GM12872 (cell line): Measurements from ENCODE around the gene EGR2.

ENCODE experiments used
- CTCF ChIP-seq: IDR thresholded peaks from 3 replicates; pipeline ENCODE4 v1.5.1; 2011; ENCODE audit warnings: low read depth, mild to moderate bottlenecking, low read length, moderate library complexity; ENCODE audit not compliant: insufficient read depth

Gene EGR2

DNA sequence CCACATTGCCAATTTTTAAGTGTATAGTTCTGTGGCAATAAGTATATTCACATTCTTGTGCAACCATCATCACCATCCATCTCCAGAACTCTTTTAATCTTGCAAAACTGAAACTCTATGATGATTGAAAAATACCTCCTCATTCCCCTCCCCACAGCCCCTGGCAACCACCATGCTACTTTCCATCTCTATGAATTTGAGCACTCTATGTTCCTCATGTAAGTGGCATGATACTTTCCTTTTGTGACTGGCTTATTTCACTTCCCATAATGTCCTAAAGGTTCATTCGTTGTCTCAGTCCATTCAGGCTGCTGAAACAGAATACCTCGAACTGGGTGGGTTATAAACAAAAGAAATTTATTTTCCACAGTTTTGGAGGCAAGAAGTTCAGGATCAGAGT lies 23.4 kb upstream of the EGR2 start:
- no peak for TF ChIP-seq CTCF

- TF ChIP-seq CTCF: no peak
Observed at GRCh38 chr10:62831346-62831745, 15.2 kb upstream of the EGR2 start.

DNA sequence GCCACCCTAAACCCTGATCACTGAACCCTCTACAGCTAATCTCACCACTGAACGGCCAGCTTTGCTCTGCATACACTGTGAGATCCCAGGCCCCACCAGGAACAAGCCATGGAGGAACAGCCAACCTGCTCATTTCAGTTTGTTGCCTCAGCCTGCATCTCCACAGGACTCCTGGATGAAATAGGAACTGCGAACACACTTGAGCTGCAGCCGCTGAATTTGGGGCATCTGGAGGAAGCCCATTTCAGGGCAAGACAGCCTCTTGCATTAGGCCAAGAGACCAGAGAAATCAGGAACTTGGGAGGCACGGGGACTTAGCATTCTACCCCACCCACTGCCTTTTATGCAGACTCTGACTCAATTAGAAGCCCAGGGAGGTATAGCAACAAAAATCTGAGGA lies 14.5 kb upstream of the EGR2 start:
- TF ChIP-seq CTCF: no peak

DNA sequence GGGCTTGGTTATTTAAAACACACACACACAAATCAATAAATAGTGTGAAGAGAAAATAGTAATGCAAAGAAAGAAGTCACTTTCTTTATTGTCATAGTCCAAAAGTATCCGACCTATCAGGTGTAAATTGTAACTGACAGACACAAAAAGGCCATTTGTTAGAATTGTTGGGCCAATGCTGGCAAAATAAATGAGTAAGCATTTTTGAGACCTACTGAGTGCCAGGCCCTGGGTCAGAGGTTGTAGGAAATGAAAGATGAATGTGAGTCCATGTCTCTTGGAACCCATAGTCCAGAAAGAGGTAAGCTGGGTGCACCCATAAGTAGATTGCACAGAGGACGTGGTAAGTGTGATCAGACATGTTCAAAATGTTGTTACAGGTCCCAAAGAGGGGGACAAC lies 13.5 kb upstream of the EGR2 start:
- TF ChIP-seq CTCF: no peak

DNA sequence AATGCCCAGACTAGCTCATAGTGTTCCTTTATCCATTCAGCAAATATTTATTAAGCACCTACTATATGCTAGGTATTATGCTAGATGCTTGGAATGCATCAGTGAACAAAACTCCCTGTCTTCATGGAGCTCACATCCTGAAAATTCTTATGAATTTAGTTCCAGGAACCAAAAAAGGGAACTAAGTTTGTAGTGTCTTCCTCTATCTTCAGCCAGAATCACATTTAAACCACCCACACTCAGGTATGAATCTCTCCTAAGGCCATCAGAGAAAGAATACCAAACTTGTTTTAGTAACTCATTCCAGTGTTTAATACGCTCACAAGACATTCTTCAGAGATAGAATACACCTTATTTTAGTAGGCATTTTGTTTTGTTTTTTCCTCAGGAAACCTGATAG lies 10.1 kb upstream of the EGR2 start:
- no peak for TF ChIP-seq CTCF

- no peak for TF ChIP-seq CTCF
Observed at GRCh38 chr10:62820586-62820985, 4.4 kb upstream of the EGR2 start.

GRCh38 chr10:62819141-62819920 lies 3.2 kb upstream of the EGR2 start:
- TF ChIP-seq CTCF: no peak
